IMR-90 (cell line): ENCODE results near the gene CLEC11A. TPM values are rescaled to one million over a fixed set of nuclear protein-coding genes. Genes with fewer than 3 reads are reported as not detected.
A peak's percentile ranks its signal among the peaks of the same experiment; 100 is the strongest.

Experiments
- ATAC-seq: fragments of 200-7000 bp; cut with Tn5 transposase; 2 replicates; pipeline ENCODE4 v1.9.1; 2020; ENCODE audit warnings: low read depth, mild to moderate bottlenecking, moderate library complexity
- BruUV-seq: library from RNA; stranded (reverse); fragments of 400-500 nt; replicated peaks from 2 replicates; lab custom pipeline; 2021; lab: Mats Ljungman, UMichigan
- CTCF ChIA-PET: fragments of 300-600 bp; formaldehyde crosslinking; extraction: SDS; loops from one replicate; lab custom pipeline; 2021; ENCODE audit warnings: antibody characterized with exemption; lab: Yijun Ruan, JAX
- POLR2A ChIA-PET: fragments of 300-600 bp; sonication (Branson Sonifier 250); formaldehyde crosslinking; loops from one replicate; lab custom pipeline; 2022; ENCODE audit warnings: antibody characterized with exemption; ENCODE audit not compliant: unreplicated experiment; lab: Charles Lee
- DNase-seq: peaks from one replicate; pipeline ENCODE4 v3.0.0; 2013
- H2AFZ ChIP-seq: replicated peaks from 2 replicates; pipeline ENCODE3; 2013; ENCODE audit warnings: low read length, mild to moderate bottlenecking; ENCODE audit not compliant: poor library complexity
- H2AK5ac ChIP-seq: 2 replicates; pipeline ENCODE4 v1.6.1; 2013; ENCODE audit warnings: low read depth, low read length, inconsistent platforms
- H2AK9ac ChIP-seq: replicated peaks from 2 replicates; pipeline ENCODE3; 2013; ENCODE audit warnings: mild to moderate bottlenecking, low read depth, low read length, moderate library complexity; ENCODE audit not compliant: poor library complexity
- H2BK120ac ChIP-seq: 2 replicates; pipeline ENCODE4 v1.6.1; 2013; ENCODE audit warnings: low read depth, low read length, inconsistent platforms
- H2BK15ac ChIP-seq: 3 replicates; pipeline ENCODE4 v1.6.1; 2013; ENCODE audit warnings: low read depth, low read length, inconsistent platforms
- H2BK20ac ChIP-seq: 2 replicates; pipeline ENCODE4 v1.6.1; 2013; ENCODE audit warnings: low read depth, mild to moderate bottlenecking, inconsistent platforms, low read length, moderate library complexity
- H2BK5ac ChIP-seq: 2 replicates; pipeline ENCODE4 v1.6.1; 2013; ENCODE audit warnings: mild to moderate bottlenecking, low read depth, low read length, inconsistent platforms; ENCODE audit not compliant: poor library complexity, severe bottlenecking
- H3K14ac ChIP-seq: replicated peaks from 2 replicates; pipeline ENCODE4 v1.6.1; 2013; ENCODE audit warnings: low read depth, low read length, inconsistent platforms
- H3K18ac ChIP-seq: 2 replicates; pipeline ENCODE4 v1.6.1; 2013; ENCODE audit warnings: low read depth, low read length, control low read depth
- H3K23ac ChIP-seq: 2 replicates; pipeline ENCODE4 v1.6.1; 2013; ENCODE audit warnings: low read depth, low read length, inconsistent platforms
- H3K27ac ChIP-seq: 2 replicates; pipeline ENCODE4 v1.5.1; 2013; ENCODE audit warnings: mild to moderate bottlenecking, control low read depth, low read length; ENCODE audit not compliant: insufficient read depth
- H3K27me3 ChIP-seq: 2 replicates; pipeline ENCODE4 v1.6.1; 2013; ENCODE audit warnings: low read length; ENCODE audit not compliant: control insufficient read depth, insufficient read depth
- H3K36me3 ChIP-seq: 2 replicates; pipeline ENCODE4 v1.6.1; 2013; ENCODE audit warnings: low read length, mixed read lengths; ENCODE audit not compliant: control insufficient read depth, insufficient read depth
- H3K4ac ChIP-seq: 2 replicates; pipeline ENCODE4 v1.6.1; 2013; ENCODE audit warnings: low read depth, low read length, inconsistent platforms
- H3K4me1 ChIP-seq: 2 replicates; pipeline ENCODE4 v1.6.1; 2013; ENCODE audit warnings: low read length, mixed read lengths; ENCODE audit not compliant: control insufficient read depth, insufficient read depth
- H3K4me2 ChIP-seq: 2 replicates; pipeline ENCODE4 v1.6.1; 2013; ENCODE audit warnings: low read depth, mild to moderate bottlenecking, control low read depth, low read length, moderate library complexity
- H3K4me3 ChIP-seq: 2 replicates; pipeline ENCODE4 v1.5.1; 2013; ENCODE audit warnings: low read depth, mild to moderate bottlenecking, control low read depth, low read length, moderate library complexity; ENCODE audit not compliant: insufficient read depth
- H3K56ac ChIP-seq: 2 replicates; pipeline ENCODE4 v1.6.1; 2013; ENCODE audit warnings: low read length, inconsistent platforms; ENCODE audit not compliant: insufficient read depth; ENCODE audit errors: extremely low read depth
- H3K79me1 ChIP-seq, 2 experiments: 2 replicates each; pipeline ENCODE4 v1.6.1; 2013; ENCODE audit warnings: low read length in 2 of 2, inconsistent platforms in 1 of 2, low read depth in 1 of 2
- H3K9ac ChIP-seq: 2 replicates; pipeline ENCODE4 v1.6.1; 2013; ENCODE audit warnings: low read depth, low read length, control low read depth
- H3K9me1 ChIP-seq: 2 replicates; pipeline ENCODE4 v1.6.1; 2013; ENCODE audit warnings: low read length, inconsistent platforms; ENCODE audit not compliant: insufficient read depth
- H3K9me3 ChIP-seq: 2 replicates; pipeline ENCODE4 v1.6.1; 2013; ENCODE audit warnings: low read length; ENCODE audit not compliant: control insufficient read depth, insufficient read depth
- H4K20me1 ChIP-seq: 2 replicates; pipeline ENCODE4 v1.6.1; 2013; ENCODE audit warnings: low read length, inconsistent platforms; ENCODE audit not compliant: insufficient read depth
- H4K5ac ChIP-seq: 2 replicates; pipeline ENCODE4 v1.6.1; 2013; ENCODE audit warnings: mild to moderate bottlenecking, low read depth, low read length, control low read depth
- H4K8ac ChIP-seq, 2 experiments: 2 replicates each; pipeline ENCODE4 v1.6.1; 2013; ENCODE audit warnings: low read depth in 2 of 2, low read length in 2 of 2, control low read depth in 1 of 2, inconsistent platforms in 1 of 2
- H4K91ac ChIP-seq: 2 replicates; pipeline ENCODE4 v1.6.1; 2013; ENCODE audit warnings: low read depth, low read length, inconsistent platforms; ENCODE audit not compliant: insufficient read depth
- BHLHE40 ChIP-seq: fragments of 150-350 bp; IDR thresholded peaks from 2 replicates; pipeline ENCODE4 v1.6.1; 2016; ENCODE audit warnings: mild to moderate bottlenecking, low read depth, low read length
- CEBPB ChIP-seq: IDR thresholded peaks from 2 replicates; pipeline ENCODE4 v1.6.1; 2012; ENCODE audit warnings: low read depth, low read length, improper control_type of control experiment
- CHD1 ChIP-seq: IDR thresholded peaks from 2 replicates; pipeline ENCODE4 v1.6.1; 2012; ENCODE audit warnings: low read depth, low read length, improper control_type of control experiment
- CTCF ChIP-seq: conservative IDR thresholded peaks from 2 replicates; pipeline ENCODE4 v1.5.1; 2012; ENCODE audit warnings: mild to moderate bottlenecking, low read depth, low read length, improper control_type of control experiment
- ELK1 ChIP-seq: fragments of 150-350 bp; IDR thresholded peaks from 2 replicates; pipeline ENCODE4 v1.6.1; 2016; ENCODE audit warnings: low read depth, mild to moderate bottlenecking, low read length, moderate library complexity, borderline replicate concordance
- FOS ChIP-seq: fragments of 150-350 bp; IDR thresholded peaks from 2 replicates; pipeline ENCODE4 v1.6.1; 2016; ENCODE audit warnings: low read depth, low read length
- MAFK ChIP-seq: IDR thresholded peaks from 2 replicates; pipeline ENCODE4 v1.6.1; 2012; ENCODE audit warnings: low read depth, low read length, improper control_type of control experiment
- MAZ ChIP-seq: IDR thresholded peaks from 2 replicates; pipeline ENCODE4 v1.6.1; 2012; ENCODE audit warnings: low read depth, mild to moderate bottlenecking, low read length, improper control_type of control experiment, moderate library complexity, borderline replicate concordance
- MXI1 ChIP-seq: IDR thresholded peaks from 2 replicates; pipeline ENCODE4 v1.6.1; 2012; ENCODE audit warnings: low read depth, mild to moderate bottlenecking, low read length, moderate library complexity, borderline replicate concordance
- NFE2L2 ChIP-seq: fragments of 150-350 bp; IDR thresholded peaks from 2 replicates; pipeline ENCODE4 v1.6.1; 2016; ENCODE audit warnings: low read depth, mild to moderate bottlenecking, low read length
- POLR2A ChIP-seq: IDR thresholded peaks from 2 replicates; pipeline ENCODE4 v1.6.1; 2012; ENCODE audit warnings: mild to moderate bottlenecking, low read depth, low read length
- RAD21 ChIP-seq: IDR thresholded peaks from 2 replicates; pipeline ENCODE4 v1.6.1; 2012; ENCODE audit warnings: low read length, improper control_type of control experiment
- RCOR1 ChIP-seq: IDR thresholded peaks from 2 replicates; pipeline ENCODE4 v1.6.1; 2012; ENCODE audit warnings: mild to moderate bottlenecking, low read length, improper control_type of control experiment; ENCODE audit not compliant: insufficient replicate concordance
- SMC3 ChIP-seq: fragments of 150-350 bp; IDR thresholded peaks from 2 replicates; pipeline ENCODE4 v1.6.1; 2016; ENCODE audit warnings: low read depth, mild to moderate bottlenecking, antibody characterized with exemption, low read length, moderate library complexity
- USF2 ChIP-seq: fragments of 150-350 bp; IDR thresholded peaks from 2 replicates; pipeline ENCODE4 v1.6.1; 2017; ENCODE audit warnings: mild to moderate bottlenecking, antibody characterized with exemption, low read length, low read depth
- WGBS, 2 experiments: methylation state at CpG; one replicate each; pipeline versions ENCODE4 v1.1.5 to v1.1.7; 2013; ENCODE audit warnings: missing lambda C conversion rate in 2 of 2; ENCODE audit not compliant: insufficient read length in 1 of 2; ENCODE audit errors: extremely low coverage in 2 of 2; 5-methylcytosine and 5-hydroxymethylcytosine counted together
- dilution Hi-C: fragments of 300-500 bp; cut with HindIII; formaldehyde crosslinking; loops from one replicate; pipeline ENCODE4 v1.14.3; 2018; ENCODE audit warnings: low sequenced_read_pairs; ENCODE audit not compliant: unreplicated experiment
- in situ Hi-C: fragments of 300-500 bp; cut with MboI; formaldehyde crosslinking; loops from 3 replicates; pipeline ENCODE4 v1.14.3; 2019; ENCODE audit warnings: low sequenced_read_pairs, inconsistent platforms, mixed read lengths
- intact Hi-C: fragments of 100-400 bp; cut with micrococcal nuclease; formaldehyde crosslinking; loops from 2 replicates; pipeline ENCODE4 v1.10.0; 2022
- polyA plus RNA-seq, 3 experiments: library from polyadenylated mRNA; depleted of rRNA; stranded (reverse); fragments of >200 nt; gene quantifications; 2 replicates each; pipeline ENCODE4 v1.2.3, GENCODE V29; 2012; ENCODE audit warnings: low replicate concordance in 1 of 3
- total RNA-seq: library from RNA; depleted of rRNA; stranded (reverse); fragments of >200 nt; gene quantifications from 2 replicates; pipeline ENCODE4 v1.2.3, GENCODE V29; 2012

CLEC11A gene
- total and polyA plus RNA-seq, 2 of the 4 experiments (the other 2 are of a cell fraction): 17.0 to 152 TPM

- POLR2A ChIA-PET: no interaction called here
- no peak overlapping the region for H3K18ac ChIP-seq
- H3K4me1 ChIP-seq: peaks cover 1% of the 10 kb centered on the region; the same call in 1 of the 2 replicates
- H2AFZ ChIP-seq: no peak overlapping the region
- H2AK9ac ChIP-seq: peak overlapping the region; percentile 72
- H3K4me2 ChIP-seq: no peak overlapping the region
- no peak overlapping the region for H3K4ac ChIP-seq
- no peak overlapping the region for H2BK15ac ChIP-seq
- no peak overlapping the region for H4K5ac ChIP-seq
- H3K23ac ChIP-seq: no peak overlapping the region
- no peak overlapping the region for H4K91ac ChIP-seq
- no peak overlapping the region for H3K27ac ChIP-seq
- WGBS, 2 experiments: 35% methylated on average over 3 of the region's 9 CpGs; no CpG with 5 or more reads in 1 of the 2 experiments
- H4K8ac ChIP-seq: no peak overlapping the region
- H2BK5ac ChIP-seq: no peak overlapping the region
- H2BK120ac ChIP-seq: no peak overlapping the region
- no peaks in the 10 kb centered on the region for H3K9me3 ChIP-seq
- no peaks in the 10 kb centered on the region for H4K20me1 ChIP-seq
- no peak overlapping the region for H3K56ac ChIP-seq
- ATAC-seq (peak; percentile 97), DNase-seq (peak; percentile 76)
- H3K9ac ChIP-seq: no peak overlapping the region
- CTCF ChIA-PET: interaction anchor here (0.6 to 1.3 kb wide), 5 partner anchors 10 to 78 kb away, joined by 3 to 4 read pairs (median 3); no protein-coding TSS in a partner anchor
- intact Hi-C loops (loop anchor here (1.0 to 2.0 kb wide), 2 partner anchors 78 to 337 kb away; no protein-coding TSS in a partner anchor), in situ Hi-C loops (loop anchor here (5.0 to 10.0 kb wide), 2 partner anchors 72 to 341 kb away; partner anchors contain the start of gene NAPSA), dilution Hi-C loops (no loop called here)
- 0 out of 2 replicates have a peak, but pooled peaks cover 3% of the 10 kb centered on the region for H3K9me1 ChIP-seq
- H3K14ac ChIP-seq: no peak overlapping the region
- BruUV-seq: no TSS peak
- no peak overlapping the region for H2BK20ac ChIP-seq
- no peak overlapping the region for H3K4me3 ChIP-seq
- no peaks in the 10 kb centered on the region for H3K79me1 ChIP-seq
- H3K36me3 ChIP-seq: no peaks in the 10 kb centered on the region
- H3K27me3 ChIP-seq: no peaks in the 10 kb centered on the region
- no peak overlapping the region for H2AK5ac ChIP-seq
- TF ChIP-seq CTCF (peak; percentile 87), POLR2A (no peak; the same call in 1 of the 2 replicates), CEBPB (no peak), USF2 (no peak), RCOR1 (no peak), ELK1 (no peak), MXI1 (no peak), RAD21 (peak; percentile 87), MAFK (no peak), BHLHE40 (no peak), NFE2L2 (no peak), CHD1 (no peak), FOS (no peak), SMC3 (peak; percentile 77), MAZ (peak; percentile 40; the same call in 1 of the 2 replicates)
These were observed 17.6 kb upstream of the CLEC11A start for GRCh38 chr19:50705422-50706019.
